Activated naive CD4-positive, alpha-beta T cell treated with anti-CD3 and anti-CD28 coated beads, Interleukin-2, amount 10 ng/mL, durations not matched to agents 7 days and 5 days (primary cell): Measurements from ENCODE around the gene LDLRAD3.

Experiments used
- CTCF ChIA-PET: fragments of 350-600 bp; sonication (Branson Sonifier 250); formaldehyde crosslinking; loops from one replicate; lab custom pipeline; 2021; ENCODE audit warnings: antibody characterized with exemption; lab: Charles Lee
- DNase-seq: peaks from one replicate; pipeline ENCODE4 v3.0.0-alpha.2; 2020
- H3K27ac Mint-ChIP-seq: one replicate; pipeline ENCODE4 v1.8.0; 2021; ENCODE audit warnings: mild to moderate bottlenecking, moderate library complexity, mixed read lengths
- H3K27me3 Mint-ChIP-seq: one replicate; pipeline ENCODE4 v1.8.0; 2021; ENCODE audit warnings: mild to moderate bottlenecking, mixed read lengths
- H3K36me3 Mint-ChIP-seq: one replicate; pipeline ENCODE4 v1.8.0; 2021; ENCODE audit warnings: mixed read lengths
- H3K4me1 Mint-ChIP-seq: one replicate; pipeline ENCODE4 v1.8.0; 2021; ENCODE audit warnings: mixed read lengths
- H3K4me3 Mint-ChIP-seq: one replicate; pipeline ENCODE4 v1.8.0; 2021; ENCODE audit warnings: mild to moderate bottlenecking, moderate library complexity, mixed read lengths
- H3K9me3 Mint-ChIP-seq: one replicate; pipeline ENCODE4 v1.8.0; 2021; ENCODE audit warnings: mixed read lengths

LDLRAD3 gene

DNA sequence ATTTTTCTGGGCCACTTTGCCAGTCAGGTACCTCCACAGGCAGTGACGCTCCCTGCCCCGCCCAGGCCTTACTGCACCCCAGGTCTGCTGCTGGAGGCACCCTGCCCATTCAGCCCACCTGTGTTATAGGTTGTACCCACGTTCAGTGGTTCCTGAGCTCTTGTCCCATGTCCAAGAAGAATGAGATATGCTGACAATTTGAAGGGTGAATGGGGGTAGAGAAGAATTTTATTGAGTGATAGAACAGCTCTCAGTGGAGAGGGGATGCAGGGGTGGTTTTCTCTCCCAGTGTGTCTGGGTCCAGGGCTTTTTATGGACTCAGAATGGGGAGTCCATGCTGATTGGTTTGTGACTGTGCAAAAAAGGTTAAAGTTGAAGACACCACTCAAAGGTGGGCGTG, 149.7 kb downstream of the LDLRAD3 start:
- no peak for DNase-seq
- CTCF ChIA-PET = interaction anchor here (0.6 kb wide), 1 partner anchor 405 kb away, joined by 3 read pairs; no protein-coding TSS in a partner anchor
- no peaks in the 10 kb centered on the region for H3K4me1 Mint-ChIP-seq

DNA sequence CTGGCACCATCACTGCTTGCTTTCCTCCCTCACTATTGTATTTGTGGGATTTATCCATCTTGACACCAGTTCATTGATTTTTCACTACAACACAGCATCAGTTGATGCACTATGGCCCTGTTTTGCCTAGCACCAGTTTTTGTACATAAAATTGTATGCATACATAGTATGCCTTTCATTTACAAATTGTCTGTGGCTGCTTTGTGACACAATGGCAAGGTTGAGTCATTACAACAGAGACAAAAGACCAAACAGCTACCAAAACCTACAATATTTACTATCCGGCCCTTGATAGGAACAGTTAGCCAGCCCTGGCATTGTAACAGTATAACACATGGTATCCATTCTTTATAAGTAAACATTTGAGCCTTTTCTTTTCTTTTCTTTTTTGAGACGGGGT, 150.3 kb downstream of the LDLRAD3 start:
- DNase-seq = no peak
- Mint-ChIP-seq H3K4me3 (no peak overlapping the region), H3K4me1 (no peaks in the 10 kb centered on the region), H3K36me3 (no peaks in the 10 kb centered on the region), H3K27me3 (peaks cover 26% of the 10 kb centered on the region), H3K27ac (no peak overlapping the region), H3K9me3 (peaks cover 5% of the 10 kb centered on the region)
- CTCF ChIA-PET = no interaction called here

More for the DNA sequence above, 149.7 kb downstream of the LDLRAD3 start:
- no peaks in the 10 kb centered on the region for H3K36me3 Mint-ChIP-seq
- H3K4me3 Mint-ChIP-seq = no peak overlapping the region
- H3K9me3 Mint-ChIP-seq = peaks cover 5% of the 10 kb centered on the region
- peaks cover 28% of the 10 kb centered on the region for H3K27me3 Mint-ChIP-seq
- H3K27ac Mint-ChIP-seq = no peak overlapping the region

- no peak for DNase-seq
- H3K9me3 Mint-ChIP-seq = peaks cover 5% of the 10 kb centered on the region
- no peak overlapping the region for H3K27ac Mint-ChIP-seq
- peaks cover 18% of the 10 kb centered on the region for H3K27me3 Mint-ChIP-seq
- H3K4me3 Mint-ChIP-seq = no peak overlapping the region
- H3K36me3 Mint-ChIP-seq = no peaks in the 10 kb centered on the region
- CTCF ChIA-PET = interaction anchor here (0.9 kb wide), 1 partner anchor 47 kb away, joined by 3 read pairs; no protein-coding TSS in a partner anchor
- no peaks in the 10 kb centered on the region for H3K4me1 Mint-ChIP-seq
Measured at GRCh38 chr11:36095716-36096115, 151.9 kb downstream of the LDLRAD3 start.

DNA sequence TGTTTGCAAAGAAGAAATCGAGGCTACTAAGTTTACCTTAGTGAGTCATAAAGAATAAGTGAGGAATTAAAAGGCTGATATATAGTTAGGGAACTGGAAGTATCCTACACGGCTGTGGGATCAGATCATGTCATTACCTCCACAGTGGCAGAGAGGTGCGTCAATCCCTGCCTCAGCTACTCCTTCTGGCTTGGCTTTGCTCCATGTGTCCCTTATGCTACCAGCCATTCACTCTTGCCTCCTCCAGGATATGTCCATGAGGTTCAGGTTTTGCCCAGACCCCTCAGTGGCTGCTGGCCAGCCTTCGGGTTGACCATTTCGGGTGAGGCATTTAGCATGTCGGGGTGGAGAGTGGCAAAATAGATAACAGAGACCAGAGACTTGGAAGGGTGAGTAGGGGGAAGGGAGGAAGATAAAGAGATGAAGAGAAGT, 153.4 kb downstream of the LDLRAD3 start:
- Mint-ChIP-seq H3K9me3 (peaks cover 5% of the 10 kb centered on the region), H3K4me1 (no peaks in the 10 kb centered on the region), H3K36me3 (no peaks in the 10 kb centered on the region), H3K27ac (no peak overlapping the region), H3K27me3 (peaks cover 8% of the 10 kb centered on the region), H3K4me3 (no peak overlapping the region)
- DNase-seq = no peak
- CTCF ChIA-PET = no interaction called here

DNA sequence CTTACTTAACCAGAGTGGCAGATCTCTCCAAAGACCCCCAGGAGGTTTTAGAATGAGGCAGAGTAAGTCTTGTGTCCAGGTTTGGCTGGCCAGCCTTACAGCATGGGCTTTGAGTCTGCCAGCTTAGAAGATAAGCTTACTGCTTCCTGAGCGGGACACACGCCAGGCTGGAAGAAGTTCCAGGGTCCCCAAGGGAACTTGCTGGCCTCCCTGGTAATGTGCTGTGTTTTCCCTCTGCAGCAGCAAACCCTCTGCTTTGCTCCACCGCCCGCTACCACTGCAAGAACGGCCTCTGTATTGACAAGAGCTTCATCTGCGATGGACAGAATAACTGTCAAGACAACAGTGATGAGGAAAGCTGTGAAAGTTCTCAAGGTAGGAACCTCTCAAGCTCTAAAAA, 154.2 kb downstream of the LDLRAD3 start:
- Mint-ChIP-seq H3K9me3 (peaks cover 5% of the 10 kb centered on the region), H3K27me3 (peaks cover under 1% of the 10 kb centered on the region), H3K4me1 (no peaks in the 10 kb centered on the region), H3K36me3 (no peaks in the 10 kb centered on the region), H3K27ac (no peak overlapping the region), H3K4me3 (no peak overlapping the region)
- no peak for DNase-seq
- CTCF ChIA-PET = no interaction called here

- Mint-ChIP-seq H3K27ac (no peak overlapping the region), H3K9me3 (peaks cover 3% of the 10 kb centered on the region), H3K4me3 (no peak overlapping the region), H3K27me3 (no peaks in the 10 kb centered on the region), H3K36me3 (no peaks in the 10 kb centered on the region), H3K4me1 (no peaks in the 10 kb centered on the region)
- CTCF ChIA-PET = no interaction called here
- no peak for DNase-seq
Measured at GRCh38 chr11:36098853-36099375, 155.1 kb downstream of the LDLRAD3 start.

DNA sequence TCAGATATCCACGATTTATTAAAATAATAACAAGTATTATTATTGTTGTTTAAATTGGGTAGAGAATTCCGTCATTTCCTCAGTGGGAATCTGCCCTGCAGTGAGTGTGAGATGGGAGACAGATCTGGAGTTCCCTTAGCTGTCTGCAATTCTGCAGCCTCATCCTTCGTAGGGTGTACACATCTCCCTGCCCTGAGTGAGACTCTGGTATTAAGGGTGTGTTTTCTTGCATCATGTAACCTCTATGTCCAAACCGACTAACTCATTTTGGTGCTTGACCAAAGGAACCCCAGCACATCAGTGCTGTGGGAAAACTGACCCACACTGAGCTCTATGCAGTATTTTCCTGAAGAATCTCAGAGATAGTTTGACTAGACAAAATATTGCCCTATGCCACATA, 157.6 kb downstream of the LDLRAD3 start:
- Mint-ChIP-seq H3K36me3 (no peaks in the 10 kb centered on the region), H3K9me3 (no peaks in the 10 kb centered on the region), H3K4me3 (no peak overlapping the region), H3K4me1 (no peaks in the 10 kb centered on the region), H3K27ac (no peak overlapping the region), H3K27me3 (no peaks in the 10 kb centered on the region)
- CTCF ChIA-PET = no interaction called here
- no peak for DNase-seq

DNA sequence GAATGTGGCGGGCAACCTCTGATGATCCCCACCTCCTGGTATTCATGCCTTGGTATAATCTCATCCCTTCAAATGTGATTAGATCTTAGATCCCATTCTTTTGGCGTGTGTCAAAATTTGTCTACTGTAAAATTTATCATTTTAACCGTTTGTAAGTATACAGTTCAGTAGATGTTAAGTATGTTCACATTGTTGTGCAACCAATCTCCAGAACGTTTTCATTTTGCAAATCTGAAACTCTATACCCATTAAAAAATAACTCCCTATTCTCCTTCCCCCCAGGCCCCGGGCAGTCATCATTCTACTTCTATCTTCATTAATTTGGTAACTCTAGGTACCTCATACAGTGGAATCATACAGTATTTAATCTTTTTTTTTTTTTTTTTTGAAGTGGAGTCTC, 159.0 kb downstream of the LDLRAD3 start:
- CTCF ChIA-PET = no interaction called here
- Mint-ChIP-seq H3K4me3 (no peak overlapping the region), H3K9me3 (no peaks in the 10 kb centered on the region), H3K4me1 (no peaks in the 10 kb centered on the region), H3K27ac (no peak overlapping the region), H3K27me3 (no peaks in the 10 kb centered on the region), H3K36me3 (no peaks in the 10 kb centered on the region)
- DNase-seq = no peak

DNA sequence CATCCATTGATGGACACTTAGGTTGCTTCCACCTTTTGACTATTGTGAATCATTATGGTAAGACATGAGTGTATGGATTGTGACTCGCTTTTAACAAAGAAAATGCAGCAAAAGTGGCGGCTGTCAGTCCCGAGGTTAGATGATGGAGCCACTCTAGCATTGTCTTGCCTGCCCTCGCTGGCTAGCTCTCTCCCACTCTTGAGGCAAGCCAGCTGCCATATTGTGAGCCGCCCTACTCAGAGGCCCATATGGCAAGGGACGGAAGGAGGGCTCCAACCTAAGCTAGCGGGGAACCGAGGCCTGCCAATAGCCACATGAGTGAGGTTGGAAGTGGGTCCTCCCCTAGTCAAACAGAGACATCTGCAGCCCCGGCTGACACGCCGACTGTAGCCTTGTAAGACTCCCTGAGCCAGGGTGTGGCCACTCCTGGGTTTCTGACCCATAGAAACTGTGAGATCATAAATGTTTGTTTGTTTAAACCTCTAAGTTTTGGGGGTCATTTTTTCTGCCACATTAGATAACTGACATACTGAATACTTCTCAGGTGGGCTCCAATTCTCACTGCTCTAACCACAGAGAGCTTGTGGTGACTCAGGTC, 160.2 kb downstream of the LDLRAD3 start:
- Mint-ChIP-seq H3K27me3 (no peaks in the 10 kb centered on the region), H3K9me3 (no peaks in the 10 kb centered on the region), H3K36me3 (no peaks in the 10 kb centered on the region), H3K4me1 (no peaks in the 10 kb centered on the region), H3K27ac (no peak overlapping the region), H3K4me3 (no peak overlapping the region)
- DNase-seq = no peak
- CTCF ChIA-PET = no interaction called here

- no peaks in the 10 kb centered on the region for H3K9me3 Mint-ChIP-seq
- CTCF ChIA-PET = no interaction called here
- H3K27me3 Mint-ChIP-seq = no peaks in the 10 kb centered on the region
- no peak overlapping the region for H3K27ac Mint-ChIP-seq
- H3K4me3 Mint-ChIP-seq = no peak overlapping the region
- peaks cover 3% of the 10 kb centered on the region for H3K4me1 Mint-ChIP-seq
- DNase-seq = no peak
- no peaks in the 10 kb centered on the region for H3K36me3 Mint-ChIP-seq
Measured at GRCh38 chr11:36104660-36104992, 160.8 kb downstream of the LDLRAD3 start.

DNA sequence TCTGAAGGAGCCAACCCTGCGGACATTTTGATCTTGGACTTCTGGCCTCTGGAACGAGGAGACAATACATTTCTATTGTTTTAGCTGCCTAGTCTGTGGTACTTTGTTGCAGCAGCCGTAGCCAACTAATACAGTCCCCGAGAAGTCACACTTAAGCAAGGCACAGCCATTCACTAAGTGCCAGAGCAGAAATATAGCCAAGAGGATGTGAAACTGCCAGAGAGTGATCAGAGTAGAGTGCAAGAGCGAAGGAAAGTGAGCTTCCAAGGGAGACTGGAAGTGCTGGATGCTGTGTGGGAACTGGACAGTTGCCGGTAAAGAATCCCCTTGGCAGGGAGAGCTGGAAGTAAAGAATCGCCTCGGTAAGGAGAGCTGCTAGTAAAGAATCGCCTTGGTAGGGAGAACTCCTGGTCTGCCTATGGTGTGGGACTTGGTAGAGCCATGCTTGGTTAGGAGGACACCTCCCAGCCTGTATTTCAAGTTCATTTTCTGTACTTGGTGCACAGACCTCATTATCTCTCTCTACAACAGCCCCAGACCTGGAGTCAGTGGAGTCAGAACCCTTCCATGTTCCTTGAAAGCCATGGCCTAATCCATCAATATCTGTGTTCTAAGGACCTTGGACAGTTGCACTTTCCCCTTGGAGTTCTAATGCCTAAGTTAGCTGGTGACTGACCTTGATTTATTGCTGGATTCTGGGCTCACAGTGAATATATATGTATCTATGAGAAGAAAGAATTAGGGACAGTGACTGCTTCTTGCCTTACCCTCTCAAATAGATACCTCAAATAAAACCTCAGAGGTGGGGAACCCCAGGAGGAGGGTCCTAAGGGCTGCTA, 162.1 kb downstream of the LDLRAD3 start:
- Mint-ChIP-seq H3K9me3 (no peaks in the 10 kb centered on the region), H3K4me3 (no peak overlapping the region), H3K27me3 (no peaks in the 10 kb centered on the region), H3K4me1 (peaks cover 6% of the 10 kb centered on the region), H3K36me3 (no peaks in the 10 kb centered on the region), H3K27ac (no peak overlapping the region)
- no peak for DNase-seq
- CTCF ChIA-PET = no interaction called here

DNA sequence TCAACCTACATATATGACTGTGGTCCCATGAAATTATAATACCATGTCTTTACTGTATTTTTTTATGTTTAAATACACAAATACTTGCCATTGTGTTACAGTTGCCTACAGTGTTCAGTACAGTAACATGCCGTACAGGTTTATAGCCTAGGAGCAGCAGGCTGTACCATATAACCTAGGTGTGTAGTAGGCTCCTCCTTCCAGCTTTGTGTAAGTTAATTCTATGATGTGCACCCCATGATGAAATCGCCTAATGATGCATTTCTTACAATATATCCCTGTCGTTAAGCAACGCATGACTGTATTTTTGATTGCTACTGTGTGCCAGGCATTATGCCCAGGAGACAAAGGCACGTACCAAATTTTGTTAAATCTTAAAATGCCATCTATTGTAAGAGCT, 163.7 kb downstream of the LDLRAD3 start:
- peaks cover 6% of the 10 kb centered on the region for H3K4me1 Mint-ChIP-seq
- no peak overlapping the region for H3K27ac Mint-ChIP-seq
- no peak for DNase-seq
- no peak overlapping the region for H3K4me3 Mint-ChIP-seq
- H3K9me3 Mint-ChIP-seq = no peaks in the 10 kb centered on the region
- H3K36me3 Mint-ChIP-seq = no peaks in the 10 kb centered on the region
- H3K27me3 Mint-ChIP-seq = no peaks in the 10 kb centered on the region
- CTCF ChIA-PET = no interaction called here

- DNase-seq = no peak
- Mint-ChIP-seq H3K4me3 (no peak overlapping the region), H3K27me3 (no peaks in the 10 kb centered on the region), H3K36me3 (no peaks in the 10 kb centered on the region), H3K4me1 (peaks cover 6% of the 10 kb centered on the region), H3K9me3 (peaks cover 4% of the 10 kb centered on the region), H3K27ac (no peak overlapping the region)
- CTCF ChIA-PET = no interaction called here
Measured at GRCh38 chr11:36108881-36109589, 165.2 kb downstream of the LDLRAD3 start.

- Mint-ChIP-seq H3K27ac (no peak overlapping the region), H3K4me3 (no peak overlapping the region), H3K4me1 (peaks cover 6% of the 10 kb centered on the region), H3K27me3 (no peaks in the 10 kb centered on the region), H3K36me3 (no peaks in the 10 kb centered on the region), H3K9me3 (peaks cover 4% of the 10 kb centered on the region)
- CTCF ChIA-PET = no interaction called here
- no peak for DNase-seq
Measured at GRCh38 chr11:36109590-36109849, 165.7 kb downstream of the LDLRAD3 start.
